HG03354 (cell line): ENCODE measurements around the gene FUT2.

ENCODE experiments used
- ATAC-seq: cut with Tn5 transposase; IDR thresholded peaks from one replicate; pipeline ENCODE4 v1.9.1; 2021; ENCODE audit warnings: mild to moderate bottlenecking; ENCODE audit not compliant: unreplicated experiment, poor library complexity, severe bottlenecking

FUT2 gene

DNA sequence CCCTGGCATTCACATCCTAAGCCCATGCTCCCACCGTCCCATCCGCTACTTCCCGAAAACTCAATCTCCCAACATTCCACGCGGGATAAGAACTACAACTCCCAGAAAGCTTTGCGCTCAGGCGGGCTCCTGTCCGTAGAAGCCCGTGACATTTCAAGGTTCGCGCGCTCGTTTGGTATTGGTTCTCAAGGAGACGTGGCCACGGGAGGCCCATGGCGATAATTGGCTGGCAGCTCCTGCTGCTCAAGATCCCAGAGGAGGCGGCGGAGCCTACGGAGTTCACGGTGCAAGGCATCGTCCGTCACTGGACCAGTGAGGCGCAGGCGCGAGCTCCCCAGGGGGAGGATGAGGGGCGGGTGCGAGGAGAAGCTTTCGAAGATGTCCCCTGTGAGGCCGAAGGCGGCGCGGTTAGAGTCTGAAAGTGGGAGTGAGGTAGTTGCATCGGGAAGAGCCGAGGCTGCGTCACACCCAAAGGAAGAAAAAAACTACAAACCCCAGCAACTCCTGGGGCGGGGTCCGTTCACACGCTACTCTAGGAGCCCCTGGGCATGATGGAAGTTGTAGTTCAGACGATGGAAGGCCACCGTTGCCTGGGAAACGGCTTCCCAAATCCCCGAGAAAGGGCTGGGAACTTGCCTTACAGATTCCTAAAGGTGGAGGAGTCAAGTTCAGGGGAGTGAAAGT, 25.0 kb downstream of the FUT2 start:
- peak; percentile 68 for ATAC-seq

DNA sequence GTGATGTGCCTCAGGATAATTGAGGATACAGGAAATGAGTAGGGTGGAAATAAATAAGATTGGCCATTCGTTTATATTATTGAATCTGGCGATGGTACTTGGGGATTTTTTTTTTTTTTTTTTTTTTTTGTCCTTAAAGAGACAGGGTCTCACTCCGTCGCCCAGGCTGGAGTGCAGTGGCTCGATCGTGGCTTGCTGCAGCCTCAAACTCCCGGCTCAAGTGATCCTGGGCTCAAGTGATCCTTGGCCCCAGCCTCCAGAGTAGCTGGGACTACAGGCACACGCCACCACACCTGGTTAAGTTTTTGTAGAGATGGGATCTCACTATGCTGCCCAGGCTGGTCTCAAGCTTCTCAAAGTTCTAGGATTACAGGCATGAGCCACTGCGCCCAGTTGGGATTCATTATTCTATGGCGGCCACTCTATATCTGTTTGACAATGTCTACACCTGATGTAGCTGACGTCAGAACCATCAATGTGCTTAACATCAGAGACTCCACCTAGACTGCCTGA, 26.5 kb downstream of the FUT2 start:
- no peak for ATAC-seq

DNA sequence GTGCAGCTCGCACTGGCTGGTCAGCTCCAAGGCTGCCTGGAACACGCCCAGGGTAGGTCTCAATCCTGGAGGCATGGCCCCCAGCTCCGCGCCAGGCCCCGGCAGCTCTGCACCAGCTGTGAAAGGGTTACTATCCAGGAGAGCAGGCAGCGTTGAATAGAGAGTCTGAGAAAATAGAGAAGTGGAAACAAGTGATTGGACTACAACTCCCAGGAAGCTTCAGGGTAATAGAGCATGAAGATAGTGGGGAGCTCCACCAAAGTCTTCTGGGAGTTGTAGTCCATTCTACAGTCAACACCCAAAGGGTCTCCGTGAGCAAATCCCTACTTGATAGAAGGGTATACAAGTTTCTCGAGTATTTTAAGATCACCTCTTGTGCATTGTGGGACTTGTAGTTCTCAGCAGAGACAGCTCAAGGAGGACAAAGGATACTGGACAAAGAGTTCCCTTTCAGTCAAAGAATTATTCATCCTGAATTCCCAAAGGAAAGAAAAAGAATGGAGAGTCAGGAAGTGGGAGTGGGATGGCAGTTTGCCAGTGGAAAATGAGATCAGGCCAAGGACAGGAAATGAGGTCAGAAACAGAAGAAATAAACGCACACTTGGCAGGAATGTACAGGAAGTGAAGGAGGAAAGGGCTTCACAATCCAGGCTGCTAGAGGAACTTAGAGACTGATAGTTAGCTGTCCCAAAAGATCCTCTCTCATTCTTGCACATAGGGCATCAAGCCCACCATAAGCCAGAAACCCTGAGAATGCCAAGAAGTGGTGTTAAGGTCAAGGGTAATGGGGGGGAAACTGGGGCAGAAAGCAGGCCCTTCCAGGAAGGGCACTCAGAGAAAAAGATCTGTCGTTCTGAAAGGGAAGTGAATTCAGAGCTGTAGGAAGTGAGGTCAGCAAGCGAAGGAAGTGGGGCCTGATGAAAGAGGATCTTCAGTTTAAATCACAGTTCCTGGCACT, 29.3 kb downstream of the FUT2 start:
- no peak for ATAC-seq

DNA sequence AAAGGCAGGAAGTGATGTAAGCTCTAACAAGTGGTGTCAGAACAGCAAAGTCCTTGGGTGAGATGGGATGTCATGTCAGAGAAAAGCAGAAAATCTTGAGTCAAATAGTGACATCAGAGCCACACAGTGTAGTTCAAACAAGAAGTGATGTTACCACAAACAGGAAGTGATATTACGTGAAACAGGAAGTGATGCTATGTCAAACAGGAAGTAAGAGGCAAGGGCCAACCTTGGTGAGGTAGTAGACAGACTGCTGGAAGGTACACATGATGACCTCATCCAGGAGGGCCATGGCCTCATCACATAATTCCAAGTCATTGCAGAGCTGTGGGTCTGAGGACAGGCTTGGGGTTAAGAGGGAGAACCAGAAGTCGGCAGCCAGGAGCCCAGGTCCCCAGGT, 30.8 kb downstream of the FUT2 start:
- no peak for ATAC-seq

DNA sequence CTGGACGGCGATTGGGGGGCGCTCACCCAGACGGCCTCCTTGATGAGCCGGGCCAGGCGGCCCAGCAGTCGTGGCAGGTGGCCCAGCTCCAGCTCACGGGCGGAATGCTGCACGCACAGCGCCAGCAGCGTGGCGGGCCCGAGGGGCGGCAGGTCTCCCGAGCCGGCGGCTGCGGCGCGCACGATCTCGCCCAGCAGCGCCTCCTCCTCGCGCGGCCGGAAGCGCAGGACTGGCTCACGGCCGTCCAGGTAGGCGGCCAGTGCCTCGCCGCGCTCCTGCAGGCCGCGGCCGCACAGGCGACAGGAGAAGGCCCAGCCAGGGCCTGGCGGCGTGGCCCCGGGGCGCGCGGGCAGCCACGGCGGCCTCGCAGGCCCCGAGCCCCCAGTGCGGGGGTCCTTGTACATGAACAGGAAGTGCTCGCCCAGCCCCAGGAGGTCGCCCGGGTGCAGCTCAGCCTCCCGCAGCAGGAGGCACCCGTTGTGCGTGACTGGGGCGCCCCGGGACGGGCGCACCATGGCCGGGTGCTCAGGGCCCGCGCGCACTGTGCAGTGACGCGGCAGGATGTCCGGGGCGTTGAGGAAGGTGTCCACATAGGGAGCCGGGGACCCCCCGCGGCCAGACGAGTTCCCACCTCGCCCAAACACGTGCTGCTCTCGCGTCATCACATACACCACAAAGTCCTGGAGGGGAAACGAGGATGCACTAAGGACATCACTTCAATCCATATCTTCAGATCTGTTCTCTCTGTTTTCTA, 33.3 kb downstream of the FUT2 start:
- ATAC-seq, result no peak

DNA sequence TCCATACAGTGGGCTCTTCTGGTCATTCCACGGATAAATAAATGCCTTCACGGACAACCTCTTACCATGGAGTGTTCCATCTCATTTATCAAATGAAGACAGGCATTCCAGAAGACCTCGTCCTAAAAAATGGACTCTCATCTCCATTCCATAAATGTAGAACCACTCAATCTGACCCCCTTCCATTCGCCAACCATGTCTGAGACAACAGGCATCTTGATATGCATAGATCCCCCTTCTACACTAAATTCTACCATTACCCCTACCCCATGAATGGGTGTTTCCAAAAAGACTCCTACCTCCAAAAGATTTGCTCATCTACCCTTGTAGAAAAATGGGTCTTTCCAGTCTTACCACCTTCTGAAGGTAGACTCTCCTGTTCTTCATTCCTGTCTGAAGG, 35.7 kb downstream of the FUT2 start:
- no peak for ATAC-seq

DNA sequence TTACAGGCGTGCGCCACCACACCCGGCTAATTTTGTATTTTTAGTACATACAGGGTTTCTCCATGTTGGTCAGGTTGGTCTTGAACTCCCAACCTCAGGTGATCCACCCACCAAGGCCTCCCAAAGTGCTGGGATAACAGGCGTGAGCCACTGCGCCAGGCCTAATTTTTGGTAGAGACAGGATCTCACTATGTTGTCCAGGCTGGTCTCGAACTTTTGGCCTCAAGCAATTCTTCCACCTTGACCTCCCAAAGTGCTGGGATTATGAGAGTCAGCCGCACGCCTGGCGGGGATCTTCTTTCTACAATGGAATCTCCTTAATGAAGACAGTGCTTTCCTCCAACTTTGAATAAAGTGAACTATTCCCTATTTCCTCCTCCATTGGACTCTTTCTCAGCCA, 38.9 kb downstream of the FUT2 start:
- ATAC-seq, result no peak

DNA sequence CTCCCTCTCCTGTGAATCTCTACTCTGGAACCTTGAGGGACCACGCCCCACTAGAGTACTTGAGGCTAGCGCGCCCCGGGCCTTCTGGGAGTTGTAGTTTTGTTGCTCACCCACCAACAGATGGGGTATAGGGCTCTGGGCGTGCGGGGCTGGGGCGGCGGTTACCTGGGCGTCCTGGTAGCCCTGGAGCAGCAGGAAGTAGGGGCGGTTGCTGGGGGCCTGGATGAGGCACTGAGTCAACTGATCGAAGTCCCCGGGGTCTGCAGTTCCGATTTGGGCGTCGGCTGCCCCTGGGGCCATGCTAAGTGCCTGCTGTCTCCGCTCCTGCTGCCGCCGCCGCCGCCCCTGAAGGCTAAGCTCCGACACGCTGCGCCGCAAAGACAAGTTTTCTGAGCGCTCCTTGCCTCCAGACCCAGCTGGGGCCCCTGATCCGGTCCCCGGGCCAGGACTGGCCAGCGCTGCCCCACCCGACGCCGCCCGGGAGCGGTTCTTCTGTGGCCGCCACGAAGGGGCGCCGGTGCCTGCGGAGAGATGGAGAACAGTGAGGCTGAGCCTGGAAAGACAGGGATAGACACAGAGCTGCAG, 39.4 kb downstream of the FUT2 start:
- ATAC-seq, result no peak

DNA sequence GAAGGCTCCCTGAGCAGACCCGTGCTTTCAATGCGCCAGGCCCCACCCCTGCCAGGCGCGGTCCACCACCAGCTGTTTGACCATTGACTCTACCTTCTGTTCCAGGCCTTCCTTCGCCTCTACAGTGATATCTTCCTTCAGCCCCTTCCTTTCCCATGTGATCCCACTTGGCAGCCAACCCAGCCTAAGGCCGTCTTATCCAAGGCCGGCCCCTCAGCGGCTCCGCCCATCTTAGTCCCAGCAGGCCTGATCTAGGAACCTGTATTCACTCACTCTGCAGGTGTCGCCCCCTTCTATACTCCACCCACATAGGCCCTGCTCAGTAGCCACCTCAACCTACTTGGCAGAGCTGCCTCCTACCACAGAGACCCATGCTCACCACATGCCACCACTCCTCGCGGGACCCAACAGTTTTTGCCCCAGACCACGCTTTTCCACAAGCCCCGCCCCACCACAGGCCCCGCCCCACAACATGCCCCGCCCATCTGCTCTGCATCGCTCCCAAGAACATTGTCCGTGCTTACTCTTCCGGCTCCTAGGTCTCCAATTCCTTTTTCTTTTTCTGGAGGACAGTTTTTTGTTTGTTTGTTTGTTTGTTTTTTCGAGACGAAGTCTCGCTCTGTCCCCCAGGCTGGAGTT, 41.7 kb downstream of the FUT2 start:
- ATAC-seq, result no peak

DNA sequence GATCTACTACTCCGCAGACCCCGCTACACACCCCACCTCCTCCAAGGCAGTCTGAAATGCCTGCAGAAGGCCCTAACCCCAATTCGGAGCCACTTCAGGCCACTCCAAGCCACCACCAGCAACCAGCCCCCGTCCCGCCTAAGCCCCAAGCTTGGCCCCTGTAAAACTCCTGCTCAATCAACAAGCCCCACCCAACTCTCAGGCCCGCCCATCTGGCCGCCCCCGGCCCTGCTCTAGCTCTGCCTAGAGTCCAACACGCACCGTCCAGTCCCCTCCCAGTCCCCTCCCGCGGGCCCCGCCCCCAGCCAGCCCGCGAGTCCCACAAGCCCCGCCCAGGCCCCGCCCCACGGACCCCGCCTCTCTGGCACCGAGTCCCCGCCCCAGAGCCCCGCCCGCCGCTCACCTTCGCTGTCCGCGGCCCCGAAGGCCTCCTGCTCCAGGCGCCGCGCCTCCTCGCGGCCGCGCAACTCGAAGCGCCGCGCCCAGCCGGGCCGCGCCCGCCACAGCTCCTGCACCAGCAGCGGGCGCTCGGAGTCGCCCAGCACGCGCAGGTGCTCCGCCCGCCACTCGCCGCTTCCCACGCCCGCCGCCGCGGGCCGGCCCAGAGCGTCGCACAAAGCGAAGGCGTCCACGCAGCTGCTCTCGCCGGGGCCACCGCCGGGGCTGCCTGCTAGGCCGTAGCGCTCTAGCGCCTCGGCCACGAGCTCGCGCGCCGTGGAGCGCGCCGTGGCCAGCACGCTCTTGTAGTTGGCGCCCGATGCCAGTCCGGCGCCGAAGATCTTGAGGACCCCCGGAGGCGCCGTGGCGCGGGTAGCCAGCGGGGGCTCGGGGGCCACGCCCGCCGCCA, 43.0 kb downstream of the FUT2 start:
- ATAC-seq, result peak; percentile 81

DNA sequence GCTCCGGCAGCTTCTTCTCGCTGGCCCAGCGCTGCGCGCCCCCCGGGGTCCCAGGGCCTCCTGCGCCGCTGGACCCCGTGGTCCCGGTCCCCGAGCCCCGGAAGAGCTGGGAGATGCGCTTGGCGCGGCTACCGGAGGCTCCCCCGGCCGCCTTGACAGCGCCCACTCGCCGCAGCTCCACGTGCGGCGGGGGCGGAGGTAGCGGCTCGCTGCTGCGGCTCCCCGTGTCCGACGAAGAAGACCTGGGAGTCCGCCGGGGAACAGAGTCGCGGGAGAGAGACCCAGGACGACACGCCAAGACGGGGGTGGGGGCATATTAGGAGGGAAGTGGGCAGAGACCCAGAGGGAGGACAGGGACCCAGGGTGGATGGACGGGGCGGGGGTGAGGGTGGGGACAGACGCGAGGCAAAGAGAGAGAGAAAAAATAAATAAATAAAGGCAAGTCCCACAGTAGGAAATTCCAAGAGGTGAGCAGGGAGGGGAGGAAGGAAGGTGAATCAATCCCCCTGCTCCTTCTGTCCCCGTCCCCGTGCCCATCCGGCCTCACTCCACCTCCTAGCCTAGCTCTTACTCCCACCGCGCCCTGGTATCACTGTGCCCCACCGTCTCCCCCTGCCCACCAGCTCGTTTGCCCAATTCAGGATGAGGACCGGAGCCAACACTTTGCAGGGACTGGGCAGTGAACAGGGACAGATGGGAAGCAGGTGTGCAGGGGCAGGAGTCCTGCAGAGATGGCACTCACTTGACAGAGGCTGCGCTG, 43.8 kb downstream of the FUT2 start:
- peak; percentile 13 for ATAC-seq

DNA sequence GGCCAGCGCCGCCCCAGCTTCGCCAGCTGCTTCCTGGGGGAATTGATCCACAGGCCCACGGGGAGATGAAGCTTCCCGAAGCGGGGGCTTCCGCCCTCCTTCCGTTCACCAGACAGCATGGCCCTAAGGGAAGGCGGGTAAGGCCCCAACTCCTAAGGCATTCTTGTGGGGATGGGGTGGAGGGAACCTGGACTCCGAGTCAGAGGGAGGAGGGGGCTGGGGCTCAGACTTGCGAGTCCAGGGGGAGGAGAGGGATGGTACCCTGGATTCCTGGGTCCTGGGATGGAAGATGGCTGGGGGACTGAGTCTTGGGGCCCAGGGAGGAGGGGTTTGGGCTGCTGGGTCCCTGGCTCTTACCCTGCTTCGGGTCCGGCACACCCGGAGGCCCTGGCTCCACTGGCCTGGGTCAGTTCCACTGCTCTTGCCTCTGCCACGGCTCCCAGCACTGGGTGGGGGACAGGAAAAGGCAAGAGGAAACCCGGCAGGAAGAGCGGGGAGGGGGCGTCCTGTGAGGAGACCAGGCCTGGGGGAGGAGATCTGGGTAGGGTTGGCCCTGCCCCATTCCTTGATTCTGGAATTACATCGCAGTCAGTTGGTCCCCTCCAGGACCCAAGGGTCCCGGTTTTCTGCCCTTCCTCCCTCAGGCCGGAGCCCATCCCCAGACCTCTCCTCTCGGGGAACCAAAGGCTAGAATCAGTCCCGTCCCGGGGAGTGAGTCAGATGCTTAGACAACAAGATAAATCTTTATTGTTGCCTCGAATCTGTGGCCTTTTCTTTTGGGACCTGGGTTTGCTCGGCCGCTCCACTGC, 44.6 kb downstream of the FUT2 start, which contains the start of gene RASIP1:
Gene RASIP1, minus strand, starts transcription at position 447 of the 809 bp plus-strand sequence. Its CDS starts 328 bp downstream, at position 119.
- ATAC-seq, result no peak

DNA sequence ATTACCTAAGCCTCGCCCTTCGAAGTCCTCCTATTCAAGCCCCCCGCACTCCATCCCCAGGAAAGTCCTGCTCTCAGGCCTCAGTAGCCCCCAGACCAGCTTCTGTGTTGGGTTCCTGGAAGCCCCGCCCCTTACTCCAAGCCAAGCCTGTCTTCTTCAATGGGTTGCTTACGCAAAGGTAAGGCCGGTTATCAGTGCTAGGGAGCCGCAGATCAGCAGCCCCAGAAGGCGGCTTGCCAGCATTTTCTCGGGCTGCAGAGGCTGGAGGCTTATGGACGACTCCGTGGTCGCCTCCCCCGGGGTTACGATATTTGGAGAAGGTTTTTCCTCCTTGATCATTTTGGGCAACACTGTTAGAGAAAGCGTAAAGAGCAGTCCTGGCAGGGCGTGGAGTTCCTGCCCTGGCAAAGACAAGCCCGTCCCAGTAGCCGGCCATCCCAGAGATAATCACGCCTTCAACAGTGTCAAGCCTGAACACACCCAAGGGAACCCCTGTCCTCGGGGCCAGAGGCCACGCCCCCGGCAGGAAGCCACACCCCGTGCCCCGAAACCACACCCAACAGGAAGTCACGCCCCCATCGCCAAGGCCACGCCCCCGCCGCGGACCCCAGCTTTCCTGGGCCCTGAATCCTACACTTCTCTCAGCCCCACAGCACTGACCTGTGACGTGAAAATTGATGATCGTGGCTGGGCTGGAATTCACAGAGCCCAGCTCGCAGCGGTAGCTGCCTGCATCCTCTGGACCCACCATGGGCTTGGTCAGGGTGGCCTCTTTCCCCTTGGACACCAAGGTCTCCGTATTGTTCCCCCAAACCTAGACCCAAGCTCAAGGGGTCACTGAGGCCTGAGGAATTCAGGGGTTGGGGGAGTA, 45.6 kb downstream of the FUT2 start:
- no peak for ATAC-seq

DNA sequence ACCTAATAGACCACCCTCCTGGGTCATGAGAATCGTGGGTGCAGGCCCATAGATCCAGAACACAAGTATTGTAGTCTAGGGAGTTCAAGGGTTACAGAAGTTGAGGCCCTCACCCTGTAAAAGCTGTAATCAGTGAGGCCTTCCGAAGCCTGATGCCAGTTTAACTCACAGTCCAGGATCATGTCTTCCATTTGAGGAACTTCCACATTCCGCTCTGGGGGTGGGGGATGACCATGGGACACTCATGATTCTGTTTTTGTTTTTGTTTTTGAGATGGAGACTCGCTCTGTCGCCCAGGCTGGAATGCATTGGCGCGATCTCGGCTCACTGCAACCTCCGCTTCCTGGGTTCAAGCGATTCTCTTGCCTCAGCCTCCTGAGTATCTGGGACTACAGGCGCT, 46.3 kb downstream of the FUT2 start:
- ATAC-seq, result no peak

DNA sequence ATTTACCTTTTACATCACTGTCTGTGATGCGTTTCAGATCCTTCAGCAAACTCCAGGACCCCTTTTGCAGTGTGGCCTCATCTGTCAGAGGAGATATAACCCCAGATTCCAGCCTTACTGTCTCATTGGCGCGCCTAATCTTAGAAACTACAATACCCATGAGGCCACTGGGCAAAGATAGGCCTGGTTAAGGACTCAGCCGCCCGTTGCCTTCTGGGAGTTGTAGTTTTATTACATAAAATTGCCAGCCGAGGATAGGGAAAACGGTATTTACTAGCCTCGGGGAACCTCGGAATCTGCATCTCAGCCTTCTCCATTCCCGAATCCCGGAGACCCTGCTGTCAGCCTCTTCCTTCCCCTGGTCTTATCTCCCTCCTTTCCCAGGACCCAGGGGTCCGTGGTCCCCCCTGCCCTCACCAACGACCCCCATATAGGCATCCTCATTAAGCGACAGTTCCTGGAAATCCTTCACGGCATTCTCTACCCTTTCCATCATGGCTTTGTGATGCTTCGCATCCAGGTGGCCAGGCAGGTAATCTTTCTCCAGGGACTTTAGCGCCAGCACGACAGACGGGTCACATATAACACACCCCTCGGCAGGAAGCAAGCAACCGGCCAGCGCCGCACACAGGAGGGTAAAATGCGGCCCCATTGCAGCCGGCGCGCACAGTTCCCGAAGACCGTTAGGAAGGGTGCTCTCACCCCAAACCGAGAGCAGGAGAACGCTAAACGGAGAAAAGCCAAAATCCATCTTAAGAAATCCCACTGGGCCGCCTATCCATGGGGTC, 49.6 kb downstream of the FUT2 start:
- ATAC-seq, result no peak
